ENCODE data around the gene TENT4B.

TENT4B gene

DNA sequence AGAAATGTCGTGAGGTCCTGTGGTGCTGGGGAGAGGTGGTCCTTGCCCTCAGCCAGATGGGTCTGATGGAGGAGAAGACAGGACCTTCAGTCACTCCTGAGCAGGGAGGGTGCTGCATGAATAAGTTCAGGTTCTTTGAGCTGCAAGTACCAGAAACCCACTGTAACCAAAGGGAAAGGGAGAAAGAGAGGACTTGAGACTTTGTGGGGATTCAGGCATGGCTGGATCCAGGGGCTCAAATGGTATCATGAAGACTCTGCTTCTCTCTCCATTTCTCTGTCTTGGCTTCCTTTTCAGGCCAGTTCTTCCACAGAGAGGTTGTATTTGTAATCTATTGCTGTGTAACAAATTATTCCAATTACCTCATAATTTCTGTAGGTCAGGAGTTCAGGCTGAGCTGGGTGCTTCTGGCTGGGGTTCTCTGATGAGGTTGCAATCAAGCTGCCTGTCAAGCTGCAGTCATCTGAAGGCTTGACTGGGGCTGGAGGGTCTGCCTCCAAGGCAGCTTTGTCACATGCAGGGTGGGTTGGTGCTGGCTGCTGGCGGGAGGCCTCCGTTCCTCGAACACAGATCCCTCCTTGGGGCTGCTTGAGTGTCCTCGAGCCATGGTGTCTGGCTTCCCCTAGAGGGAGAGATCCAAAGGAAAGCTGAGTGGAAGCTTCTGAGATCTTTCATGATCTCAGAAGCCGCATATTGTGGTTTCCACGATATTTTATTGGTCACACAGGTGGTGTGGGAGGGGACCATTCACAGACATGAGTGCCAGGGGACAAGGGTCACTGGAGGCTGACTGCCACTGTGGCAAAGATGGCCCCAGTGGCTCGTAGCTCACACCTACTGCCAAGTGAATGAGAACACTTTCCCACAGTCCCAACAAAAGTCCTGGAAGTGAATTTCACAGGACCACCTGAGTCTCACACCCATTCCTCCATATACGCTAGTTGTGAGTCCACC is 107.4 kb downstream of the TENT4B start:
- DNase-seq, result no peak

DNA sequence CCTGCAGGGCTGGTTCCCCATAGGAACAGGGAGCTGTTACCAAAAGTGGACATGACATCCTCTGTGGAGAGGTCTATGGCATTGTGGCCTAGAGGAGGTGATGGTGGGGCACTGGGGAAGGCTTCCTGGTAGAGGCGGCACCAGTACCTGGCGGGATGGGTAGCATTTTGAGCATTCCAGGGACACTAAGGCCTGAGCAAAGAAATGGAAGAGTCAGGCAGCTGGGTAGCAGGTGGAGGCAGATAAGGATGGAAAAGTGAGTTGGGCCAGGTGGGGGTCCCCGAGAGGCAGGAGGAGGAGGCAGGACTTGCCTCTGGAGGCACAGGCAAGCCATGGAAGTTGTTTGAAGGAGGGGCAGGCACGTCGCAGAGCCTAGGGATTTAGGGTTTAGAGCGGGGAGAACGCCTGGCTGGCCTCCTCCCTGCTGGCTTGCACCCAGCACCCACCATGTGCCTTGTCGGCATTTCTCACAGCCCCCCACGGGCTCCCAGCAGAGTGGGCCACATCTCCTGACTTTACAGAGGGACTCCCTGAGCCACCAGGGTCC is 108.1 kb downstream of the TENT4B start:
- DNase-seq, result no peak

DNA sequence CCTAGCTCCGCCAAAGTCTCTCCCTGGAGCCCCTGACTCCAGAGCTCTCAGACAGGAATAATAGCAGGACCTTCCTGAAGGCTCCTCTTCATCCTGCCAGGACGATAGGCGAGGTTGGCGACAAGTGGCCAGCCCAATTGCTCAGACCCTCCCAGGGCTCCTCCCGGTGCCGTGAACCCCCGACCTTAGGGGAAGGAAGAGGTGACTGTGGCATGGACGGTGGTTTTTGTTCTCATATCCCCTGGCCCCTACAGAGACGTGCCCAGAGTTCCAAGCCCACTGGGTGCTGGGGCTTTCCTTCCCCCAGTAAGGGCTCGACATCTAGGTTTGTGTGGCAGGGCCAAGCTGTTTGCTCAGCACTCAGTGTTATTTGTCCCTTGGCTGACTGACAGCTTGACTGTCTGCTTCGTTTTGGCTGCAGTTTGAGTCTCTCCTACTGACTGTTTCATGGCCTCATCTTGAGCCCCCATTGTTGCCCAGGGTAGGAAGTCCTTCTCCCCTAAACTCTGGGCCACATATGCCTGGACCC is 108.7 kb downstream of the TENT4B start:
- no peak for DNase-seq

DNA sequence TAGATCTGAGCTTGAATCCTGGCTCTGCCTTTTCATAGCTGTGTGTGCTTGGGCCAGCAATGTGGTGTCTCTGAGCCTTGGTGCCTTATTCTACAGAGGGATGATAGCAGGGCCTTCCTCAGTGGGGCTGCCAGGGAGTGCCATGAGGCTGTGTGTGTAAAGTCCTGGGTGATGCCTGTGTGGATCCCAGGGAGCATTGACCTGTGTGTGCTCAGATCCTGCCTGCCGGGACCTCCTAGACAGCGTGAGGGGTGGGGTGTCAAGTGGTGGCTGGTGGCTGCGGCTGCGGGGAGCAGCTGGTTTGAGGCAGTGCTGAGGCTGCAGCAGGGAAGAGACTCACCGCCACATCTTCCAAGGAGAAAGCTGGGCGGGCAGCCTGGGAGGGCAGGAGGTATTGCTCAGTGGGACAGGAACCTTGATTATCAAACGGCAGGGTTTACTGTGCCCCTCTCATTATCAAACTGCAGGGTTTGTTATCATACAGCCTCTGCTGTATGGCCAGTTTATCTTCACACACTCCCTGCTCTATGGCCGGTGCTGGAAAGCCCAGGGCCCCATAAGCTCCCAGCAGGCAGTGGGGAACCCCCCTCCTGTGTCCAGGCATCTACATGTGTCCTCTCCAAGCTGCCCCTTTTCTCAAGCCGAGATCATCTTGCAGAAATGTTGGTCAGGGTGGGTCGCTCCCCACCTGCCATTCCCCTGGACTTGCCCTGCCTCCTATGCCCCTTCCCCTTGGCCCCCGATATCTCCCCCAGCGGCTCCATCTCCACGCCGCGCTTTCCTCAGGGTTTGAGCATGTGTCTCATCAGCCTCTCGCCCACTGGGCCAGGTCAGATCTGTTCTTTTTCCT is 110.2 kb downstream of the TENT4B start:
- DNase-seq, result no peak

DNA sequence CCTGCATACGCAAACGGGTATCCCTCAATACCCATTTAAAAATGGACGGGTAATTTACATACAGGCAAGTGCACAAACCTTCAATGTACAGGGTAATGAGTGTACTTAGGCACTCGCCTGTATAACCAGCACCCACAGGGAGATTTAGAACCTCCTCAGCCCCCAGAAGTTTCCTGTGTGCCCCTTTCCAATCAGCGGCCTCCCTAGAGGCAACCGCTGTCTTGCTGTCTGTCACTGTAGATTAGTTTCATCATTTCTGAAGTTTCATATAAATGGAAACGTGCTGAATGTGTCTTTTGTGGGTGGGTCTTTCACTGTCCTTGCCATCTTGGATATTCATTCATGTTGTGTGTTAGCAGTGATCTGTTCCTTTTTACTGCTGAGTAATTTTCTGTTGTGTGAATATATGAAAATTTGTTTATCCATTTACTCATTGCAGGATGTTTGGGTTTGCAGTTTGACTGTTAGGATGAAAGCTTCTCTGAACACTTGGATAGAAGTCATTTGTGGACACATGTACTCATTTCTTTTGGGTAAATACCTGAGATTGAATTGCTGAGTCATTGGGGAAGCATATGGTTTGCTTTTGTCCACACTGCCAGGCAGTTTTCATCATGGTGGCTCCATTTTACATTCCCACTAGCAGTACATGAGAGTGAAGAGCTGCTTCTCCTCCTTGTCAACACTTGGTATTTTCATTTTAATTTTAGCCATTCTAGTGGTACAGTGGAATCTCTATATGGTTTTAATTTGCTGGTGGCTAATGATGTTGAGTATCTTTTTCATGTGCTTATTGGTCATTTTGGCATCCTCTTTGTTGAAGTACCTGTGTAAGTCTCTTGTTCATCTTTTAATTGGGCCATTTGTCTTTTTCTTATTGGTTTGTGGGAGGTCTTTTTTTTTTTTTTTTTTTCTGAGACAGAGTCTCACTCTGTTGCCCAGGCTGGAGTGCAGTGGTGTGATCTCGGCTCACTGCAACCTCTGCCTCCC is 111.1 kb downstream of the TENT4B start:
- no peak for DNase-seq

DNA sequence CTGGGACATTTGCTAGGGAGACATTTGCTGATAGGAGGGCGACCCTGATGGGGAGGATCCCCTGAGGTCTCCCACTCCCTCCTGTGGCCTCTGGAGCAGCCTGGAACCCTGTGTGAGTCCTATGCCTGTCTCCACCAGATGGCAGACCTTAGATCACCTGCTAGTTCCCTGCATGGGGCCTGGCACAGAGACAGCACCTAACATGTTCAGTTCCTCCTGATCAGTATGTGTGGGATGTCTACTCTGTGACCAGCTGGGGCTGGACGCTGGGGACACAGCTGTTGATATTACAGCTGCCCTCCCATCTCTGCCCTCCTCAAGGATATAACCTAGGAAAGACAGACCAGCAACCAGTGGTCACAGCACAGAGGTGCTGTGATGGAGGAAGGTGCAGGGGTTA is 112.2 kb downstream of the TENT4B start:
- no peak for DNase-seq

DNA sequence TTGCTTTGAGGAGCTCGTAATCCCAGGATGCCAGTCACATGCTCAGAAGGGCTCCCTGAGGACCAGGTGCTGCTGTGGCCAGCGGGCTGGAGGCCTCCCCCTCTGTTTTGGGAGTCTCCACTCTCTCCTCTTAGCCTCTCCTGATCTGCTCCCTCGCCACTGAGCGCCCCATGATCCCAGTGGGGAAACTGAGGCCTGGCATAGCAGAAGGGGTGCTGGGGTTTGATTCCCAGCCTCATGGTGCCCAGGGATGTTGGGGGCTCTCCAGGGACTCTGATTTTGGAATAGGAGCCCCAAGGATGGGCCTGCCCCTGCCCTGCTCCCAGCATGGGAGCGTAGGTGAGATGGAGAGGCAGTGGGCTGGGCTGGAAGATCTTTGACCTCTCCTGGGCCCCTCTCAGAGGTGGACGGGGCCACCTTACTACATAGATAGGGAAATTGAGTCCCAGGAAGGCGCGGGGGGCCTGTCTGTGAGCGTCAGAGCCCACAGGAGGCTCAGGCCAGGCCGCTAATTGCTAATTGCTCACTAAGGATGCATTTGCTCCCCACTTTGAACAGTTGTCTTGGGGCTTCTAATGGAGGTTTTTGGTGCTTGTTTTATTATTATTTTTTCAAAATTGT is 112.7 kb downstream of the TENT4B start:
- no peak for DNase-seq

DNA sequence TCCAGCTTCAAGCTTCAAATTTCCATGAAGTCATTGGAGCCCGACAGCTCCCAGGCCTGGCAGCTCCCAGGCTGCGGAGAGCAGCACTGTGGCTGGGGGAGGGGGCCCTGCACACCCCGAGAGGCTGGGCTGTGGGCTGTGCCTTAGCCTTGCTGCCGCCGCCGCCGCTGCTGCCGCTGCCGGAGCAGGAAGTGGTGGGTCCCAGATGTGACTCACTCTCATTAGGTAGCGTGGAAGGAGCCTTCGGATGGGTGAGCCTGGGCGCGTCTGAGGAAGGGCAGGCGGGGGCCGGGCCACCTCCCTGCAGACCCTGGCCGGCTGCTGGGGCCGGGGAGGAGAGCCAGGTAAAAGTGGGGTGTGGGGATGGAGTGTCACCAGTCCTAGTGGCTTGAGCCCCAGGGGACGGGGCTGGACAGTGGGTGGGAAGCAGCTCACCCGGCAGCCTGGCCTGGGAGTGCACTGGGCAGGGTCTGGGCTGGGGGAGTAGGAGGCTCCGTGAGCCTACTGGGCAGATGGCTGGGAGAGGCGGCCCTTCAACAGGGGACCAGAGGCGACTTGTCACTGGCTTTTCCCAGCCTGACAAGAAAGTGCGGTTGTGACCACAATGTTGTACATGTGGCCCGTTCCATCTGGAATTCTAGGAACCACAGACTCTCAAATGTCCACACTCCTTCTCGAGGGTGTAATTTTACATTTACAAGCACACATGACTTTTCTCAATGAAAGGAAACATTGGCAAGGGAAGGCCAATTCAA is 113.4 kb downstream of the TENT4B start, which contains the start of gene ADCY7:
Gene ADCY7, plus strand, starts transcription at position 215 of the 755 bp plus-strand sequence. CDS start 21,629 bp downstream, outside the sequence.
- DNase-seq, result peak; percentile 78

DNA sequence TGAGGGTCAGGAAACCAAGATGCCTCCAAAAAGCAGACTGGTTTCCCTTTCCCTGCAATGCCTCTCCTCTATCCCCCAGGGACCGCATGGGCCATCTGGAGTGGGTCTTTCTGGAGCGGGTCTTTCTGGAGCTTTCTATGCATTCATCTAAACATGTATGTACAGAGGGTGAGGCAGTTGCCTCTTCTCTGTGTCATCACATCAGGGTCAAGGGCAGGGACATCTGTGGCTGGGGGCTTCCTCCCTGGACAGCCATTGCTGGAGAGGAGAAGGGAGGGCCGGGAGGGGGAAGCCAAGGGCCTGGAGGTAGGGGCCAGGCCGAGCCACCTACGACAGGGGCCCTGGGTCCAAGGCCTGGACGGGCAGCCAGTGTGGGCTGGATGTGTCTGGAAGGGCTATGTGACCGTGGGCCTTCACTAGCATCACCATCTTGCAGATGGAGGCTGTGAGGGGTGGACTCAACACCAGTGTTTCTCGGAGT is 114.1 kb downstream of the TENT4B start:
- no peak for DNase-seq

DNA sequence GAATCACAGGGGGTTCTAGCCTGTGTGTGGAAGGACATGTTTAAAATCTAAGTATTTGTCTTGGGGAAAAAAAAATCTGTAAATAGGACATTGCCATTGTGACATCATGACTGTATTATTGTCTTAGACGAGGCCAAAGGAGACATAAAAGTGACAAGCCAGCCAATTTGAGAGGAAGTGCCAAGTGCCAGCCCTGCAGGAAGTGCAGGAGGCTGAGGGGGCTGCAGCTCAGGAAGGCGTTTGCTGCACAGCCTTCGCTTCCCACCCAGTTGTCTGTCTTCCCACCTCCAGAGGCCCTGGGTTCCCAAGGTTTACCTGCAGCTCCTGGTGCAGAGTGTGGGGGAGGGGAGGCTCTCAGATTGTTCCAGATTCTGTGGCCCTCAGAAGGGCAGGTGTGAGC is 114.5 kb downstream of the TENT4B start:
- no peak for DNase-seq

DNA sequence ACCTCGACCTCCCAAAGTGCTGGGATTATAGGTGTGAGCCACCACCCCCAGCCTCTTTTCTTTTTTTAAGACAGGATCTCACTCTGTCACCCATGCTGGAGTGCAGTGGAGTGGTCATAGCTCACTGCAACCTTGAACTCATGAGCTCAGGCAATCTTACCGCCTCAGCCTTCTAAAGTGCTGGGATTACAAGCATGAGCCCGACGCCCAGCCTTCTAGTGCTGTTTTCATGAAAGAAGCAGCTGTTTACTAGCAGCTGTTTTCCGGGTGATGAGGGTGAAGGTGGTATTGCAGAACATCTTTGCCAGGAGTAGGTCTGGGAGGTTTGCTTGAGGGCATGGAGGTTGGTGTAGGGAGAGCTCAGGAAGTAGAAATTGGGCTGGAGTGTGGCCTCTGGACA is 115.2 kb downstream of the TENT4B start:
- DNase-seq, result no peak

DNA sequence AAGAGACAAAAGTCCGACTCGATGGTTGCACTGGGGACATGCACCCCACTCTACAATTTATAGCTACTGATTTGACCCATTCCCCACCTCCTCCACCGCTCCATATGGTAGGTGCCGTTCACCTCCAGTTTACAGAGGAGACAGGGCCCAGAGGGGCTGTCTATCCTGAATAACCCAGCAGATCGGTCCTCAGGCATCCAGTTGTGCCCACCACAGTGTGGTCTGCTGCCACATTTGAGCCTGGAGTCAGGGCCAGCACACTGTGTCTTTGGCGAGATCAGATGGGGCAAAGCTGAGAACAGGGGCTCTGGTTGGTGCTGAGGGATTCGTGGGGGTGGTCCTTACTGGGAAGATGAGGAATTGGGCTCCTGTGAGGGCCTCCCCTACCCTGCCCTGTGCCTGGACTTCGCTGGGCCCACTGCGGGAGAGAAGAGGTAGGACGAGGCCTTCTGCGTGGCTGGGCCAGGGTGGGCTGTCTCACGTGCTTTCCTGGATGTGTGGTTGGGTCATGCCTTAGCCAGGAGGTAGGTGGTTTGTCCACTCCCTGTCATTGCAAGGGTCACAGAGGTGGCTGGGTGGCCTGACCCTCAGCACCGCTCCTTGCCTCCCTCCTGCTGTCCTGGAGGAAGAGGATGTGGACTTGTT is 116.1 kb downstream of the TENT4B start:
- no peak for DNase-seq

DNA sequence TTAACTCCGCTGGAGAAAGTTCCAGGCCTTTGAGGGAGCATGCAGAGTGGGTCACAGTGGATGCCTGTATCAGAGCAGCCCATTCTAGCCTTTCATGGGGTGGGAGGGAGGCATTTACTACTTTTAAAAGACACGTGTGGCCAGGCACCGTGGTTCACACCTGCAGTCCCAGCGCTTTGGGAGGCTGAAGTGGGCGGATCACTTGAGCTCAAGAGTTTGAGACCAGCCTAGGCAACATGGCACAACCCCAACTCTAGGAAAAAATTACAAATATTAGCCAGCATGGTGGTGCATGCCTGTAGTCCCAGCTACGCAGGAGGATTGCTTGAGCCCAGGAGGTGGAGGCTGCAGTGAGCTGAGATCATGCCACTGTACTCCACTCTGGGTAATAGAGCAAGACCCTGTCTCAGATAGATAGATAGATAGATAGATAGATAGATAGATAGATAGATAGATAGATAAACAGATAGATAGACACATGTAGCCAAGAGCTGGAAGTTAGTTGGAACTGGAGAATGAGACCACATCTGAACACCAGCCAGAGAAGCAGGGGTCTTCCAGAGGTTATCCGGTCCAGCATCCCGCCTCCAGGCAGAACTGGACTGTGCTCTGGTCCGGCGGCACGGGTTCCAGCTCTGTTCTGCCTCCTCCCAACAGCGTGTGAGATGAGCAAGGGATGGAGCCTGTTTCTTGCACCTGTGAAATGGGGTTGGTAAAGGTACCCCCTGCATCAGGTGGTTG is 116.8 kb downstream of the TENT4B start:
- no peak for DNase-seq

DNA sequence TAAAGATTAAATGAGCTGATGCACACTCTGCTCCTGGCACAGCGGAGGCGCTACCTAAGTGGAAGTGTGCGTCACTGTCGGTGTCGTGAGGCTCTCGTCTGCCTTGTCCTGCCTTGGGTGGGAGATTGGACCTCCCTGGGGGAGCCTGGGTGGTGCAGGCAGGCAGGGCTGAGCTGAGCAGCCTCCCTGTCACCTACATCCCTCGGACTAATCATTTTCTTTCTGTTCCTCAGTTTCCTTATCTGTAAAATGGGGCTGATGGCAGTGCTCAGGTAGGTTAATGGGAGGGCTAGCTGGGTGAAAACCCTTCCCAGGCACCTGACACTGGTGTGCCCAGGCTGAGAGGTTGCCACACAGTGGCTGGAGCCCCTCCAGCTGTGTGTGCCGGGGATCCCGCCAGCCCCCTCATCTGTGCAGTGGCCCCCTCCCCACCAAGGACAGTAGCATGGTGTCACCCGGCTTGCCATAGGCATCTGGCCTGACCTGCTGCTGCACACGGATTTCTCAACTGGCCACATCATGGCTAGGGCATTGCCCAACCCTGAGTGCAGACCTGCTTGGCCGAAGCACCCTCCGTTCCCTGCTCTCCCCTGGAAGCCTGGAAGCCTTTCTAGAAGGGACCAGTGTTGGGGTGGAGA is 117.5 kb downstream of the TENT4B start:
- DNase-seq, result no peak

DNA sequence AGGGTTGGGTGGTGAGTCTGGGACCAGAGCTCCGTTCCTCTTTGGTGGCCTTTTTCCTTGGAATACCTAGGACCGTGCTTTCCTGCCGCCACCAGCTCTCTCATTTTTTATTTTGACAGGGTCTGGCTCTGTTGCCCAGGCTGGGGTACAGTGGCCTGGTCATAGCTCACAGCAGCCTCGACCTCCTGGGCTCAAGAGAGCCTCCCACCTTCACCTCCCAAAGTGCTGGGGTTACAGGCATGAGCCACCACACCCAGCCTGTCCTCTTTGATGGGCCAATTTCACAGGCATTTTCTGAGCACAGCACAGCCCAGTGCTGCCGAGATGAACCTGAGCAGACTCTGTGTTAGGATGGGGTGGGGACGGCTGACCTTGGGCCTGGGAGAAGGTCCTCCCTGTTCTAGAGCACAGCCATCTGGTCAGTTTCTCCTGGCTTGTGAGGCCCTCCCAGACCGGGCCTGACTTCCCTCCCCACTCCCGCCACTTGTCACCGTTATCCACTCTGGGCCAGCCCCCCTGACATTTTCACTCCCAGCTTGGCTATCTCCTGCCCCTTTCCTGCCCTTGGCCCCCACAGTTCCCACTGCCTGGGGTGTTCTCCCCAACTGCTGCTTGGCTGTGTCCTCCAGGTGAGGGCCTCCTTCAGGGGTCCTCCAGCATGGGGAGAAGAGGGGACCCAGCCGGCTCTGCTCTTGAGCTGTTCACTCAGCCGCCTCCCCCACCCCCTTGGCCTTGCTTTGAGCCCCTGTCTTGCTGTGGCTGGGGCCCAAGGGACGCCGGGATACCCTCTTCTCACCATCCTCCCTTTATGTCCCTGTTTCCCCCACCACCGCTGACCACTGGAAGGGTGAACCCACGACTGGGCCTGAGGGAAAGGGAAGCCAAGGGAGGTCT is 118.3 kb downstream of the TENT4B start:
- DNase-seq, result no peak

DNA sequence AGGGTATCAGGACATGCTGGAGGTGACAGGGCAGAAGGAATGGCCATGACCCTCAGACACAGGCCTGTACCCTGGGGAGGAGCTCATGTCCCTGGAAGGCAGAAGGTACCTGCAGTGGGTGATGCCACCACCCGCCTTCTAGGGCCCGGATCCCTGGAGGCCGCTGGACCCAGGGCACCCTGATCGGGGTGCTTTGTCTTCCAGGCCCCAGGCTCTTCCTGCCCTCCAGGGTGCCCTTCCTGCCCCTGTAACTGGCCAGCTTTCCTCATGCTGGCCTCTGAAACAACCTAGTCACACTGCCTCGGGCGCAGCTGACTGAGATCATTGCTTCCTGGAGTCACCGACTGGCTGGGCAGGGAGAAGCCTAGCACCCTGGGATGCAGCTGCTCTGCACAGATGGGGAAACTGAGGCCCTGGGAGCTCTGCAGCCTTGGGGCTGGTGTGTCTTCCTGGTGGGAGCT is 119.0 kb downstream of the TENT4B start:
- DNase-seq, result no peak

DNA sequence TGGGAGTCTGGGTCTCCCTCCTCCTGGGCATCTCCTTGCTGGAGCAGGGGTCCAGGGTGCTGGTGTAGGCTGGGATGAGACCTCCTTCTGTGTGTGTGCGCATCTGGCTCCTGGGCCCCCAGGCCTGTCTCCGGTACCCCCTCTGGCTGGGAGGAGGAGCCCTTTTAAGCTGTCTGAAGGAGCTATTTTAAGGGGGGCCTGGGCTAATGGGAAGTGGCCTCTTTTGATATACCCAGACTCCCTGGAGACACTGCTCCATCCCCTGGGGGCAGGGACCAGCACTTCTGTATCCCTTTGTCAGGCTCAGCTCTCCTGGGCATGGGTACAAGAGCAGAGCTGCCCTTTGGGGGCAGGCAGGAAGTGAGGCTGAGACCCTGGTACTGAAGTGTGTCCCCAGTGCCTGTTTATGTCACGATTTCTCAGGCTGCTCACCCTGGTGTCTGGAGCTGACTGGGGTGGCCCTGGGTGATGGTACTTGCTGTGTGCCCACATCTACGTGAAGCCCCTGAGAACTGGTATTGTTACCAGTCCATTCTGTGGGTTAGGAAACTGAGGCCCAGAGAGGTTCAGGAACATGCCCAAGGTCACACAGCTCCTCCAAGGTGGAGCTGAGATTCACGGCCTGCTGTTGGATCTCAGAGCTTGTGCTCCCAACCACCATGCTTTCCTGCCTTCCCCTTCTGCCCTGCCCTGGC is 119.7 kb downstream of the TENT4B start:
- no peak for DNase-seq

All from activated CD4-positive, alpha-beta T cell treated with anti-CD3 and anti-CD28 coated beads for 1 hour (primary cell).